PFSK-1 (cell line): ENCODE results near the gene NXN.

Source experiments
- FOXP2 ChIP-seq: optimal IDR thresholded peaks from 2 replicates; pipeline ENCODE3; 2011; ENCODE audit warnings: borderline replicate concordance, control low read depth, inconsistent platforms; ENCODE audit not compliant: insufficient read depth; ENCODE audit errors: extremely low read length, extremely low read depth
- POLR2AphosphoS5 ChIP-seq: IDR thresholded peaks from 2 replicates; pipeline ENCODE4 v1.6.1; 2012; ENCODE audit warnings: low read depth, mild to moderate bottlenecking, control low read depth, low read length, moderate library complexity
- SIN3A ChIP-seq: IDR thresholded peaks from 2 replicates; pipeline ENCODE4 v1.6.1; 2012; ENCODE audit warnings: mild to moderate bottlenecking, low read length, moderate library complexity, borderline replicate concordance; ENCODE audit not compliant: insufficient read depth
- TAF1 ChIP-seq: IDR thresholded peaks from 2 replicates; pipeline ENCODE4 v1.6.1; 2012; ENCODE audit warnings: low read length, control low read depth, borderline replicate concordance; ENCODE audit not compliant: insufficient read depth
- TF ChIP-seq, protein P1 (sequence below), 2 experiments: IDR thresholded peaks; 2 replicates each; pipeline versions ENCODE4 v1.6.1 to v1.8.0; 2011 to 2012; ENCODE audit warnings: low read depth in 2 of 2, low read length in 2 of 2, control low read depth in 1 of 2, inconsistent platforms in 1 of 2, mild to moderate bottlenecking in 1 of 2, moderate library complexity in 1 of 2; ENCODE audit not compliant: insufficient read depth in 1 of 2

DNA sequence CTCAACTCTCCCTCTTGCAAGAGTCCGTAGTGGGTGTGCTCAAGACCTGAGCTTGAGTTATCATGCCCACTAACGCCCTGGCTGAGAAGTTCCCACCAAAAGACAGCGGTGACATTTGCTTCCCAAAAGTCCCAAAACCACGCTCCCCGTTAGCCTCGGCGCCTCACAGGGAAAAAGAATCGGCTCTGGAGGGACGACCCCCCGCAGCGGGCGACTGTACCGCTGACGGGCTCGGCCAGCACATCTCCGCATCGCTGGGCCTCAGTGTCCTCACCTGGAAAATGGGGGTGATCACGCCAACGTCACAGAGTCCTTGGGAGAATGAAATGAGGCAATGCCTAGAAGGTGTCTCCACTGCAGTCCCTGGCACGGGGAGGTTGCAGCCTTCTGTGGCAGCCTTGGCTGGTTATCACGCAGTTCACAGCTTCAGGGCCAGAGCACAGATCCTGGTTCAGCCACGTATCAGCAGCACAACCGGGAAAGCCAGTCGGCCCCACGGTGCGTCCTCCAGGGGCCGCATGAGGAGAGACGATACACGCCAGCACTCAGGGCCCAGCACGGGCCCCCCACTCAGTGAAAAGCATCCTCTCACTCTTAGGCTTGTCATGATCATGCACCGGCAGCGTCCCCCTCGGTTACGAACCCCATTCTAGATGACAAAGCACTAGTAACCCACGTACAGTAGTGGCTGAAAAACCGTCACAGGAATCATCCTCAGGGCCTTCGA lies 32.9 kb downstream of the NXN start:
- no peak for TF ChIP-seq POLR2AphosphoS5
- TF ChIP-seq, protein P1, sequence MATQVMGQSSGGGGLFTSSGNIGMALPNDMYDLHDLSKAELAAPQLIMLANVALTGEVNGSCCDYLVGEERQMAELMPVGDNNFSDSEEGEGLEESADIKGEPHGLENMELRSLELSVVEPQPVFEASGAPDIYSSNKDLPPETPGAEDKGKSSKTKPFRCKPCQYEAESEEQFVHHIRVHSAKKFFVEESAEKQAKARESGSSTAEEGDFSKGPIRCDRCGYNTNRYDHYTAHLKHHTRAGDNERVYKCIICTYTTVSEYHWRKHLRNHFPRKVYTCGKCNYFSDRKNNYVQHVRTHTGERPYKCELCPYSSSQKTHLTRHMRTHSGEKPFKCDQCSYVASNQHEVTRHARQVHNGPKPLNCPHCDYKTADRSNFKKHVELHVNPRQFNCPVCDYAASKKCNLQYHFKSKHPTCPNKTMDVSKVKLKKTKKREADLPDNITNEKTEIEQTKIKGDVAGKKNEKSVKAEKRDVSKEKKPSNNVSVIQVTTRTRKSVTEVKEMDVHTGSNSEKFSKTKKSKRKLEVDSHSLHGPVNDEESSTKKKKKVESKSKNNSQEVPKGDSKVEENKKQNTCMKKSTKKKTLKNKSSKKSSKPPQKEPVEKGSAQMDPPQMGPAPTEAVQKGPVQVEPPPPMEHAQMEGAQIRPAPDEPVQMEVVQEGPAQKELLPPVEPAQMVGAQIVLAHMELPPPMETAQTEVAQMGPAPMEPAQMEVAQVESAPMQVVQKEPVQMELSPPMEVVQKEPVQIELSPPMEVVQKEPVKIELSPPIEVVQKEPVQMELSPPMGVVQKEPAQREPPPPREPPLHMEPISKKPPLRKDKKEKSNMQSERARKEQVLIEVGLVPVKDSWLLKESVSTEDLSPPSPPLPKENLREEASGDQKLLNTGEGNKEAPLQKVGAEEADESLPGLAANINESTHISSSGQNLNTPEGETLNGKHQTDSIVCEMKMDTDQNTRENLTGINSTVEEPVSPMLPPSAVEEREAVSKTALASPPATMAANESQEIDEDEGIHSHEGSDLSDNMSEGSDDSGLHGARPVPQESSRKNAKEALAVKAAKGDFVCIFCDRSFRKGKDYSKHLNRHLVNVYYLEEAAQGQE (IDR thresholded peaks at IDR 0.05; ENCODE audit: insufficient read depth in 1 of 2, low read depth in 2 of 2, low read length in 2 of 2) = no peak
- TF ChIP-seq SIN3A = no peak
- TF ChIP-seq TAF1 = no peak
- TF ChIP-seq FOXP2 = no peak
